H1 (cell line): ENCODE results near the gene FNDC5. TPM values are rescaled to one million over a fixed set of nuclear protein-coding genes. Genes with fewer than 3 reads are reported as not detected.

ENCODE experiments used
- CTCF ChIA-PET: fragments of 300-600 bp; sonication (Branson Sonifier 250); formaldehyde crosslinking; loops from one replicate; lab custom pipeline; 2021; ENCODE audit not compliant: partially characterized antibody; lab: Charles Lee
- POLR2A ChIA-PET: fragments of 300-600 bp; sonication (Branson Sonifier 250); formaldehyde crosslinking; loops from one replicate; lab custom pipeline; 2021; ENCODE audit warnings: inconsistent platforms; ENCODE audit not compliant: partially characterized antibody; lab: Charles Lee
- DNase-seq, 2 experiments: peaks; one replicate each; pipeline versions ENCODE4 v3.0.0 to v3.0.0-alpha.2; 2010 to 2022; ENCODE audit warnings: low spot score in 2 of 2, low read depth in 1 of 2, mixed read lengths in 1 of 2
- FAIRE-seq: peaks from 2 replicates; lab custom pipeline; 2011; peaks lifted over from hg19 to GRCh38; lab: Jason Lieb, UNC
- H2AFZ ChIP-seq: 2 replicates; pipeline ENCODE4 v1.8.1; 2012; ENCODE audit warnings: low read length, inconsistent platforms
- H2AK5ac ChIP-seq: 2 replicates; pipeline ENCODE4 v1.6.1; 2013; ENCODE audit warnings: low read depth, low read length
- H2BK120ac ChIP-seq: replicated peaks from 2 replicates; pipeline ENCODE3; 2013; ENCODE audit warnings: low read depth, low read length, inconsistent platforms
- H2BK12ac ChIP-seq: 2 replicates; pipeline ENCODE4 v1.6.1; 2013; ENCODE audit warnings: low read depth, low read length
- H2BK15ac ChIP-seq: 2 replicates; pipeline ENCODE4 v1.6.1; 2013; ENCODE audit warnings: low read length
- H2BK20ac ChIP-seq: 2 replicates; pipeline ENCODE4 v1.6.1; 2013; ENCODE audit warnings: low read length
- H2BK5ac ChIP-seq: 2 replicates; pipeline ENCODE4 v1.6.1; 2013; ENCODE audit warnings: low read depth, low read length
- H3K14ac ChIP-seq: 2 replicates; pipeline ENCODE4 v1.6.1; 2013; ENCODE audit warnings: inconsistent platforms; ENCODE audit not compliant: insufficient read length
- H3K18ac ChIP-seq: 2 replicates; pipeline ENCODE4 v1.6.1; 2013; ENCODE audit warnings: low read length; ENCODE audit errors: extremely low read depth
- H3K23ac ChIP-seq: 2 replicates; pipeline ENCODE4 v1.6.1; 2013; ENCODE audit warnings: inconsistent platforms; ENCODE audit not compliant: insufficient read length
- H3K23me2 ChIP-seq: 2 replicates; pipeline ENCODE4 v1.6.1; 2013; ENCODE audit warnings: low read depth, low read length
- H3K27ac ChIP-seq: 2 replicates; pipeline ENCODE4 v1.6.1; 2011; ENCODE audit warnings: low read depth, low read length, inconsistent platforms
- H3K27me3 ChIP-seq, 4 experiments: replicated peaks in 1 of 4; 1 replicate in 1 of 4; 2 replicates in 3 of 4; pipeline versions ENCODE4 v1.6.1 to v1.8.1; 2011 to 2013; ENCODE audit warnings: low read length in 3 of 4, mild to moderate bottlenecking in 3 of 4, inconsistent platforms in 2 of 4, mixed read lengths in 2 of 4, moderate library complexity in 1 of 4; ENCODE audit not compliant: control insufficient read depth in 3 of 4, insufficient read depth in 3 of 4; ENCODE audit errors: extremely low read depth in 1 of 4
- H3K36me3 ChIP-seq, 4 experiments: 2 replicates each; pipeline versions ENCODE4 v1.6.1 to v1.8.1; 2011 to 2013; ENCODE audit warnings: mild to moderate bottlenecking in 4 of 4, low read length in 3 of 4, moderate library complexity in 2 of 4, control low read depth in 1 of 4, inconsistent platforms in 1 of 4; ENCODE audit not compliant: insufficient read depth in 4 of 4, control insufficient read depth in 2 of 4
- H3K4ac ChIP-seq: replicated peaks from 2 replicates; pipeline ENCODE3; 2013; ENCODE audit warnings: low read length, low read depth, mixed read lengths, inconsistent platforms; ENCODE audit not compliant: insufficient read length
- H3K4me1 ChIP-seq, 4 experiments: replicated peaks in 1 of 4; 1 replicate in 1 of 4; 2 replicates in 3 of 4; pipeline versions ENCODE4 v1.6.1 to v1.8.1; 2011 to 2013; ENCODE audit warnings: low read length in 3 of 4, inconsistent platforms in 2 of 4, mixed read lengths in 1 of 4; ENCODE audit not compliant: insufficient read depth in 4 of 4, control insufficient read depth in 3 of 4
- H3K4me2 ChIP-seq, 2 experiments: 2 replicates each; pipeline versions ENCODE4 v1.6.1 to v1.8.1; 2011 to 2013; ENCODE audit warnings: low read depth in 2 of 2, low read length in 2 of 2, control low read depth in 1 of 2, inconsistent platforms in 1 of 2, mild to moderate bottlenecking in 1 of 2; ENCODE audit not compliant: insufficient read depth in 1 of 2
- H3K4me3 ChIP-seq, 4 experiments: fragments of 200-600, 300-600 bp in 1 of 4; sonication (generic), shearing (Covaris generic), sonication (Bioruptor Twin) in 1 of 4; 2 replicates each; pipeline versions ENCODE4 v1.5.1 to v1.8.1; 2011 to 2016; ENCODE audit warnings: low read length in 4 of 4, low read depth in 3 of 4, control low read depth in 2 of 4, inconsistent platforms in 2 of 4, mild to moderate bottlenecking in 2 of 4, mixed read lengths in 1 of 4, moderate library complexity in 1 of 4; ENCODE audit not compliant: insufficient read depth in 2 of 4; ENCODE audit errors: extremely low read depth in 1 of 4
- H3K56ac ChIP-seq: replicated peaks from 2 replicates; pipeline ENCODE3; 2013; ENCODE audit warnings: low read depth, mild to moderate bottlenecking, mixed read lengths, low read length, inconsistent platforms; ENCODE audit not compliant: insufficient read length
- H3K79me1 ChIP-seq: 2 replicates; pipeline ENCODE4 v1.6.1; 2013; ENCODE audit warnings: low read depth, low read length, control low read depth
- H3K79me2 ChIP-seq, 2 experiments: 2 replicates each; pipeline versions ENCODE4 v1.6.1 to v1.8.1; 2012 to 2013; ENCODE audit warnings: low read length in 2 of 2, mild to moderate bottlenecking in 2 of 2, inconsistent platforms in 1 of 2; ENCODE audit not compliant: insufficient read depth in 2 of 2, control insufficient read depth in 1 of 2
- H3K9ac ChIP-seq, 4 experiments: replicated peaks in 1 of 4; 1 replicate in 1 of 4; 2 replicates in 3 of 4; pipeline versions ENCODE4 v1.6.1 to v1.8.1; 2011 to 2013; ENCODE audit warnings: low read depth in 3 of 4, low read length in 3 of 4, control low read depth in 2 of 4, mild to moderate bottlenecking in 2 of 4, moderate library complexity in 2 of 4, inconsistent platforms in 1 of 4; ENCODE audit errors: extremely low read depth in 1 of 4
- H3K9me3 ChIP-seq, 2 experiments: 2 replicates each; pipeline versions ENCODE4 v1.6.1 to v1.8.1; 2012 to 2013; ENCODE audit warnings: mild to moderate bottlenecking in 2 of 2, moderate library complexity in 2 of 2, control low read depth in 1 of 2, inconsistent platforms in 1 of 2, low read depth in 1 of 2, low read length in 1 of 2, mixed read lengths in 1 of 2; ENCODE audit not compliant: insufficient read depth in 2 of 2
- H4K20me1 ChIP-seq, 2 experiments: replicated peaks in 1 of 2; 2 replicates each; pipeline versions ENCODE3 to v1.8.1; 2011 to 2013; ENCODE audit warnings: inconsistent platforms in 2 of 2, low read length in 2 of 2, mild to moderate bottlenecking in 1 of 2; ENCODE audit not compliant: insufficient read depth in 2 of 2, control insufficient read depth in 1 of 2
- H4K5ac ChIP-seq: 2 replicates; pipeline ENCODE4 v1.6.1; 2013; ENCODE audit warnings: low read length, low read depth, mixed read lengths, inconsistent platforms; ENCODE audit not compliant: insufficient read length
- H4K8ac ChIP-seq: 2 replicates; pipeline ENCODE4 v1.8.0; 2013; ENCODE audit warnings: mild to moderate bottlenecking, moderate library complexity, low read length, inconsistent platforms; ENCODE audit not compliant: insufficient read depth; ENCODE audit errors: extremely low read depth
- H4K91ac ChIP-seq: replicated peaks from 2 replicates; pipeline ENCODE3; 2013; ENCODE audit warnings: low read length, mixed read lengths, inconsistent platforms; ENCODE audit not compliant: insufficient read length
- CBX5 ChIP-seq: fragments of 300-800, 300-1000 bp; sonication (generic); IDR thresholded peaks from 2 replicates; pipeline ENCODE4 v1.7.1; 2016; ENCODE audit warnings: antibody characterized with exemption, low read length, low read depth
- SP1 ChIP-seq: IDR thresholded peaks from 2 replicates; pipeline ENCODE4 v1.6.1; 2011; ENCODE audit warnings: low read depth, low read length
- SP2 ChIP-seq: IDR thresholded peaks from 2 replicates; pipeline ENCODE4 v1.6.1; 2012; ENCODE audit warnings: mild to moderate bottlenecking, low read length, inconsistent platforms
- SUZ12 ChIP-seq: fragments of 200-600 bp; sonication (generic); IDR thresholded peaks from 2 replicates; pipeline ENCODE4 v1.6.1; 2012; ENCODE audit warnings: mild to moderate bottlenecking, inconsistent platforms, low read length, moderate library complexity, mixed read lengths
- WGBS, 2 experiments: shearing (Covaris generic) in 1 of 2; methylation state at CpG; one replicate each; pipeline versions ENCODE4 v1.1.6 to v1.1.7; 2013 to 2015; ENCODE audit warnings: low lambda C conversion rate in 2 of 2, mixed read lengths in 2 of 2, inconsistent platforms in 1 of 2, low coverage in 1 of 2, missing lambda C conversion rate in 1 of 2; ENCODE audit not compliant: insufficient replicate concordance in 2 of 2, insufficient coverage in 1 of 2, insufficient read length in 1 of 2; ENCODE audit errors: extremely low coverage in 1 of 2, missing lambda C conversion rate in 1 of 2; 5-methylcytosine and 5-hydroxymethylcytosine counted together
- polyA plus RNA-seq, 7 experiments: library from polyadenylated mRNA; depleted of rRNA in 3 of 7; stranded (reverse) in 5 of 7; unstranded in 2 of 7; fragments of >200 nt in 5 of 7; fragments of 200-250 nt in 2 of 7; gene quantifications; 1 replicate in 5 of 7; 2 replicates in 1 of 7; 4 replicates in 1 of 7; pipeline versions ENCODE4 v1.2.1 to v1.2.3, GENCODE V29; 2011 to 2013; ENCODE audit warnings: missing spikeins in 2 of 7, mixed read lengths in 2 of 7
- total RNA-seq: library from RNA; stranded (reverse); fragmentation: NEBNext Ultra II Directional; extraction: Animal tissue kit (Norgen Biotek cat#: 25700); gene quantifications from 2 replicates; pipeline ENCODE4 v1.2.1, GENCODE V29; 2021

Gene FNDC5
- total and polyA plus RNA-seq, 2 of the 8 experiments (the other 6 are each of a cell fraction or from before 2014, with no cell fraction given), result 1.8 to 2.0 TPM

GRCh38 chr1:32867151-32867550 lies 3.6 kb downstream of the FNDC5 start:
- H4K8ac ChIP-seq, result no peak overlapping the region
- H4K20me1 ChIP-seq, result peaks cover 0 to 2% of the 10 kb centered on the region in 2 experiments
- no peak overlapping the region for H2AFZ ChIP-seq
- no peaks in the 10 kb centered on the region for H3K79me1 ChIP-seq
- no peak overlapping the region for H2BK120ac ChIP-seq
- peaks cover 3 to 21% (median 16%) of the 10 kb centered on the region in 4 experiments for H3K4me1 ChIP-seq
- H3K14ac ChIP-seq, result no peak overlapping the region
- no peak overlapping the region for H3K23ac ChIP-seq
- peaks cover 6 to 34% (median 27%) of the 10 kb centered on the region in 4 experiments for H3K27me3 ChIP-seq
- FAIRE-seq, result no peak
- no peak overlapping the region for H2BK15ac ChIP-seq
- WGBS, 2 experiments, result 89% methylated on average over 5 of the region's 5 CpGs; no CpG with 5 or more reads in 1 of the 2 experiments
- no peak overlapping the region for H2AK5ac ChIP-seq
- no peak overlapping the region for H4K91ac ChIP-seq
- H2BK5ac ChIP-seq, result no peak overlapping the region
- H3K56ac ChIP-seq, result no peak overlapping the region
- no peak overlapping the region for H3K18ac ChIP-seq
- H3K9me3 ChIP-seq, result no peaks in the 10 kb centered on the region
- H3K36me3 ChIP-seq, result peaks cover 0 to 7% (median 0%) of the 10 kb centered on the region in 4 experiments; a peak in 4 of 8 replicates
- H3K27ac ChIP-seq, result no peak overlapping the region
- CTCF ChIA-PET, result interaction anchor here (1.1 to 2.8 kb wide), 2 partner anchors 9 to 189 kb away, joined by 4 to 11 read pairs; no protein-coding TSS in a partner anchor
- no peak overlapping the region for H3K4ac ChIP-seq
- no peak overlapping the region for H2BK12ac ChIP-seq
- H3K4me2 ChIP-seq, result no peak overlapping the region
- no peak overlapping the region for H3K9ac ChIP-seq
- H3K79me2 ChIP-seq, result no peaks in the 10 kb centered on the region
- no peak overlapping the region for H2BK20ac ChIP-seq
- H3K4me3 ChIP-seq, result no peak overlapping the region
- POLR2A ChIA-PET, result interaction anchor here (1.1 to 2.2 kb wide), 2 partner anchors 16 to 50 kb away, joined by 5 to 9 read pairs; partner anchors contain the start of genes S100PBP and YARS1
- TF ChIP-seq CBX5, result no peak
- no peak for TF ChIP-seq SP1
- no peak for TF ChIP-seq SUZ12
- no peak for TF ChIP-seq SP2
- peaks cover 6% of the 10 kb centered on the region; the same call in 1 of the 2 replicates for H3K23me2 ChIP-seq
- DNase-seq, result no peak
- H4K5ac ChIP-seq, result no peak overlapping the region
